HEK293T (cell line): Measurements from ENCODE around the gene CNBD2.
"Not testable (repeated sequence)": the region's sequence is repeated elsewhere in the genome, so short reads cannot be mapped to it uniquely, and the experiment has no call there.

Experiments
- ELF4 ChIP-seq: fragments of 450-650 bp; IDR thresholded peaks from 2 replicates; pipeline ENCODE4 v1.6.1; 2017; ENCODE audit warnings: antibody characterized with exemption
- HDGF ChIP-seq: fragments of 450-650 bp; IDR thresholded peaks from 2 replicates; pipeline ENCODE4 v1.6.1; 2017; ENCODE audit warnings: antibody characterized with exemption, borderline replicate concordance
- NFRKB ChIP-seq: fragments of 450-650 bp; IDR thresholded peaks from 2 replicates; pipeline ENCODE4 v1.6.1; 2016; ENCODE audit warnings: mild to moderate bottlenecking, moderate library complexity
- SP1 ChIP-seq: fragments of 450-650 bp; IDR thresholded peaks from 2 replicates; pipeline ENCODE4 v1.6.1; 2017
- SUZ12 ChIP-seq: fragments of 450-650 bp; IDR thresholded peaks from 2 replicates; pipeline ENCODE4 v1.6.1; 2016; ENCODE audit warnings: mild to moderate bottlenecking
- TARDBP ChIP-seq: fragments of 450-650 bp; IDR thresholded peaks from 2 replicates; pipeline ENCODE4 v1.6.1; 2016
- ZNF384 ChIP-seq: fragments of 450-650 bp; IDR thresholded peaks from 2 replicates; pipeline ENCODE4 v1.6.1; 2016

DNA sequence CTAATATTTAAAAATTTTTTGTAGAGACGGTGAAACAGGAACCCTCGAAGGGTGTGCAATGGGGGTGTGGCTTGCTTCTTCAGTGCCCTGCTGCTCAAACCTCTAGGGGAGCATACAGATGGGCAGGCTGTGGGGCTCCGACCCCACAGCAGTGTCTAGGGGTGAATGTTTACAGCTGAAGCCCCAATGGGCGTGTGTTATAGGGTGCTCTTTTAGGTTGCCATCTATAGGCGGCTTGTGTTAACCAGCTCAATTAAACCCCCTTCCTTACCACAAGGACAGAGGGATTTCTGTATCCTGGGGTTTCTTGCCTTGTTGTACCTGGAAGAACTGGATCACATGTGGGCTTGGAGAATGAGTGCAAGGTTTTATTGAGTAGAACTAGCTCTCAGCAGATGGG, 109.4 kb downstream of the CNBD2 start:
- not testable (repeated sequence) for TF ChIP-seq SP1, NFRKB, HDGF, ZNF384, ELF4, SUZ12, TARDBP
